Urinary bladder (tissue), 4 donors: ENCODE results near the gene DDX39A. TPM values are rescaled to one million over a fixed set of nuclear protein-coding genes. Genes with fewer than 3 reads are reported as not detected.
A peak's percentile ranks its signal among the peaks of the same experiment; 100 is the strongest.
"Not testable (repeated sequence)": the region's sequence is repeated elsewhere in the genome, so short reads cannot be mapped to it uniquely, and the experiment has no call there.

Source experiments
- DNase-seq: peaks from one replicate; pipeline ENCODE4 v3.0.0-alpha.2; 2015; ENCODE audit errors: extremely low spot score
- H3K27ac ChIP-seq: one replicate; pipeline ENCODE4 v1.5.1; 2013; ENCODE audit warnings: low read depth, mild to moderate bottlenecking, moderate library complexity
- H3K36me3 ChIP-seq: one replicate; pipeline ENCODE4 v1.6.1; 2013; ENCODE audit warnings: mild to moderate bottlenecking, moderate library complexity; ENCODE audit not compliant: insufficient read depth
- H3K4me1 ChIP-seq: one replicate; pipeline ENCODE4 v1.6.1; 2013; ENCODE audit warnings: mild to moderate bottlenecking, moderate library complexity; ENCODE audit not compliant: insufficient read depth
- H3K4me3 ChIP-seq: one replicate; pipeline ENCODE4 v1.5.1; 2013; ENCODE audit warnings: low read depth, low read length
- WGBS: extraction: QIAGEN DNeasy Blood & Tissue Kit; methylation state at CpG from one replicate; pipeline ENCODE4 v1.1.7; 2013; 5-methylcytosine and 5-hydroxymethylcytosine counted together
- polyA plus RNA-seq: library from polyadenylated mRNA; stranded (reverse); fragments of 200-250 nt; gene quantifications from one replicate; pipeline ENCODE4 v1.2.3, GENCODE V29; 2013
- total RNA-seq: library from RNA; depleted of rRNA; stranded (reverse); fragments of >200 nt; gene quantifications from one replicate; pipeline ENCODE4 v1.2.3, GENCODE V29; 2014
- donor health status: healthy with polysubstance abuse.
- donor health status: healthy.

The DDX39A gene
- 24.0 TPM for total RNA-seq
- polyA plus RNA-seq, result 52.2 TPM

DNA sequence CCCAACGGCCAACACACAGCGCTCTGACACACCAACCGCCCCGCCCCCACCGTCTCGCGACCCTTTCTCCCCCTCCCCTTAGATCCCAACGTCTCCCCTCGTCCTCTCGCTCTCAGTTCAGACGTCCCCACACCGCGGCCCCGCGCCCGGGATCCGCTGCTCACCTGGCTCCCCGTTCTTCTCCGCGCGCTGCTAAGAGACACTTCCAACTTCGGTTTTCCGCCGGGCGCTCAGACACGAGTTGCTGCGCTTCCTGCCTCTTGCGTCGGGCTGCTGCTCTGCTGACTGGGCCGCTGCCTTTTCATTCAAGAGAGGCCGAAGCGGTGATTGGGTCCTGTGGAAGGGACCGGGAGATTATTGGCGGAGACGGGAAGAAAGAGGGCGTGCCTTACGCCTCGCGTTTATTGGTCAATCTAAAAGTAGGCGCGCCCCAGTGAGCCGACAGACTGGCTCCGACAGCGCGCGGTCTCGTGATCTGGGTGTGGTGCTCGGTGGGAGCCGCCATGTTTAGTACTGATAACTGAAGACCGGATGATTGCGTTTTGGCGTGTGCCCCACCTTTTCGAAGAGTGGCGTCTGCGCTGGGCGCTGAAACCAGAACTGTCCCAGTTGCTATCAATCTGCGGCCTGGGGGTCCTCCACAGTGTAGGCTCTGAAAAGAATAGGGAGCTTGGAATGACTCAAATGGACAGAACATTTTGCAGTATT lies at the start of gene DDX39A:
Gene DDX39A, minus strand, starts transcription at position 236 of the 708 bp plus-strand sequence. CDS start 6,121 bp downstream, outside the sequence.
- Histone ChIP-seq H3K27ac (peak within 1 kb of the TSS; percentile 84), H3K4me3 (peak within 1 kb of the TSS; percentile 98), H3K36me3 (no peaks in the 10 kb centered on the region), H3K4me1 (no peaks in the 10 kb centered on the region)
- DNase-seq, result peak; percentile 98
- WGBS, result under 1% methylated on average over 57 of the region's 57 CpGs

DNA sequence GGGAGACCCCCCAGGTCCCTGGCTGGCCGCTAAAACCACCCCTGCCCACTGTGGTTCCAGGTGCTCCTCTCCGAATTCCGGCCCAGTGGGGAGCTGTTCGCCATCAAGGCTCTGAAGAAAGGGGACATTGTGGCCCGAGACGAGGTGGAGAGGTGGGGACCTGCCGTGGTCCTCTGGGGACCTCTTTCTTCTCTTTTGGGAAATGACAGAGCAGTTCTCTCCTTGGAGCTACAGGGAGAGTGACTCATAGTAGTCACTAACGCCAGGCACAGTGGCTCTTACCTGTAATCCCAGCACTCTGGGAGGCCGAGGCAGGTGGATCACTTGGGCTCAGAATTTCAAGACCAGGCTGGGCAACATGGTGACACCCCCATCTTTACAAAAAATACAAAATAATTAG lies 48.7 kb upstream of the DDX39A start:
- Histone ChIP-seq H3K27ac (no peak overlapping the region), H3K4me3 (no peak overlapping the region), H3K36me3 (peaks cover 2% of the 10 kb centered on the region), H3K4me1 (no peaks in the 10 kb centered on the region)
- no peak for DNase-seq
- 76% methylated on average over 9 of the region's 9 CpGs for WGBS

DNA sequence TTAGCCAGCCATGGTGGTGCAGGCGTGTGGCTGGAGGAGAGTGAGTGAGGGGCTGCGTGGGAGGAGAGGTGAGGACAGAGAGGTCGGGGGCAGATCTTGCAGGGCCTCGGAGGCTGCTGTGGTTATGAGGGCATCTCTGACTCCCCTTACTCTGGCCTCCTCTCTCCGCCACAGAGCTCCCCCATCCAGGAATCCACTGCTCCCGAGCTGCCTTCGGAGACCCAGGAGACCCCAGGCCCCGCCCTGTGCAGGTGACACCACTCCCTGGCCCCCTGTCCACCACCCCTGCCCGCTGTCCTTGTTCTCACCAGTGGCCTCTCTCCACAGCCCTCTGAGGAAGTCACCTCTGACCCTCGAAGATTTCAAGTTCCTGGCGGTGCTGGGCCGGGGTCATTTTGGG lies 48.2 kb upstream of the DDX39A start:
- 81% methylated on average over 12 of the region's 12 CpGs for WGBS
- H3K36me3 ChIP-seq, result peaks cover 2% of the 10 kb centered on the region
- H3K4me1 ChIP-seq, result no peaks in the 10 kb centered on the region
- DNase-seq, result no peak
- no peak overlapping the region for H3K4me3 ChIP-seq
- H3K27ac ChIP-seq, result no peak overlapping the region

GRCh38 chr19:14463747-14464146 lies 44.6 kb upstream of the DDX39A start:
- H3K27ac ChIP-seq, result no peak overlapping the region
- WGBS, result 96% methylated on average over 21 of the region's 21 CpGs
- peaks cover 2% of the 10 kb centered on the region for H3K36me3 ChIP-seq
- no peak for DNase-seq
- H3K4me3 ChIP-seq, result no peak overlapping the region
- no peaks in the 10 kb centered on the region for H3K4me1 ChIP-seq

DNA sequence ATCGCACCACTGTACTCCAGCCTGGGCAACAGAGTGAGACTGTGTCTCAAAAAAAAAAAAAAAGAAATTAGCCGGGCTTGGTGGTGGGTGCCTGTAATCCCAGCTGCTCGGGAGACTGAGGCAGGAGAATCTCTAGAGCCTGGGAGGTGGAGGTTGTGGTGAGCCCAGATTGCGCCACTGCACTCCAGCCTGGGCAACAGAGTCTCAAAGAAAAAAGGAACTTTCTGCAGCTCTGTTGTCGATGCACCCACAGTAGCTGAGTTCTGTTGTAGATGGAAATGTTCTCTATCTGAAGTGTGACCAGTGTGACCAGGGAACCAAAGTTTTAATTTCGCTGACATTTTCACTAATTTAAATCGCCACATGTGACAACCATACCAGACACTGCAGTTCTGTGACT lies 43.3 kb upstream of the DDX39A start:
- 95% methylated on average over 7 of the region's 7 CpGs for WGBS

DNA sequence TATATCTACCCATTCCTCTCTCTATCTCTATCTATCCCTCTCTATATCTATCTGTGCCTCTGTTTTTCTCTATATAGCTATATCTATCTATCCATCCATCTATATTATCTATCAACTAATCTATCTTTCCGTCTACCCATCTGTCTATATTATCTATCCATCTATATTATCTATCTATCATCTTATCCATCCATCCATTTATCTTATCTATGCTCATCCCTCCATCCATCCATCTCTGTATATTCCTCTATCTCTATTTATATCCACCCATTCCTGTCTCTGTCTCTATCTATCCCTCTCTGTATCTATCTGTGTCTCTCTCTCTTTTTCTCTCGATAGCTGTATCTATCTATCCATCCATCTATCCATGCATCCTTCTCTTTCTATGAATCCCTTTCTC lies 41.8 kb upstream of the DDX39A start:
- Histone ChIP-seq H3K27ac (no peak overlapping the region), H3K4me1 (no peaks in the 10 kb centered on the region), H3K4me3 (no peak overlapping the region), H3K36me3 (peaks cover 1% of the 10 kb centered on the region)
- 73% methylated on average over 2 of the region's 2 CpGs for WGBS
- DNase-seq, result no peak

More for the DNA sequence above, 43.3 kb upstream of the DDX39A start:
- not testable (repeated sequence) for H3K36me3 ChIP-seq, H3K4me3 ChIP-seq, DNase-seq, H3K27ac ChIP-seq, H3K4me1 ChIP-seq

GRCh38 chr19:14459703-14460102 lies 40.6 kb upstream of the DDX39A start:
- no peak for DNase-seq
- H3K4me3 ChIP-seq, result no peak overlapping the region
- H3K4me1 ChIP-seq, result no peaks in the 10 kb centered on the region
- no peak overlapping the region for H3K27ac ChIP-seq
- H3K36me3 ChIP-seq, result peaks cover 1% of the 10 kb centered on the region
- 61% methylated on average over 5 of the region's 5 CpGs for WGBS

DNA sequence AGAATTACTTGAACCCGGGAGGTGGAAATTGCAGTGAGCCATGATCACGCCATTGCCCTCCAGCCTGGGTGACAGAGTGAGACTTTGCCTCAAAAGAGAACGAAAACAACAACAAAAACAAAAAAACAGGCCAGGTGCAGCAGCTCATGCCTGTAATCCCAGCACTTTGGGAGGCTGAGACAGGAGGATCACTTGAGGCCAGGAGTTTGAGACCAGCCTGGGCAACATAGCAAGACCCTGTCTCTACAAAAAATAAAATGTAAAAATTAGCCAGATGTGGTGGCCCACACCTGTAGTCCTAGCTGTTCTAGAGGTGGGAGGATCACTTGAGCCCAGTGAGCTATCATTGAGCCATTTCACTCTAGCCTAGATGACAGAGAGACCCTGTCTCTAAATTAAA lies 33.2 kb upstream of the DDX39A start:
- DNase-seq, H3K4me1 ChIP-seq, H3K4me3 ChIP-seq, H3K36me3 ChIP-seq, H3K27ac ChIP-seq: not testable (repeated sequence)
- 97% methylated on average over 3 of the region's 3 CpGs for WGBS

- H3K4me3 ChIP-seq, result no peak overlapping the region
- WGBS, result 97% methylated on average over 19 of the region's 19 CpGs
- no peaks in the 10 kb centered on the region for H3K4me1 ChIP-seq
- H3K36me3 ChIP-seq, result peaks cover 2% of the 10 kb centered on the region
- no peak overlapping the region for H3K27ac ChIP-seq
- DNase-seq, result no peak
These were observed 31.7 kb upstream of the DDX39A start for GRCh38 chr19:14450876-14451275.

- no peak overlapping the region for H3K27ac ChIP-seq
- no peaks in the 10 kb centered on the region for H3K4me1 ChIP-seq
- peaks cover 2% of the 10 kb centered on the region for H3K36me3 ChIP-seq
- no peak overlapping the region for H3K4me3 ChIP-seq
- WGBS, result 84% methylated on average over 30 of the region's 30 CpGs
- DNase-seq, result no peak
These were observed 31.2 kb upstream of the DDX39A start for GRCh38 chr19:14450168-14450874.

- H3K4me3 ChIP-seq, result no peak overlapping the region
- peaks cover 2% of the 10 kb centered on the region for H3K36me3 ChIP-seq
- WGBS, result 94% methylated on average over 6 of the region's 6 CpGs
- DNase-seq, result no peak
- H3K4me1 ChIP-seq, result no peaks in the 10 kb centered on the region
- no peak overlapping the region for H3K27ac ChIP-seq
These were observed 30.2 kb upstream of the DDX39A start for GRCh38 chr19:14449321-14449720.

GRCh38 chr19:14446336-14447036 lies 27.3 kb upstream of the DDX39A start:
- no peak for DNase-seq
- no peaks in the 10 kb centered on the region for H3K4me1 ChIP-seq
- no peak overlapping the region for H3K27ac ChIP-seq
- peaks cover 2% of the 10 kb centered on the region for H3K36me3 ChIP-seq
- WGBS, result 95% methylated on average over 10 of the region's 10 CpGs
- H3K4me3 ChIP-seq, result no peak overlapping the region

DNA sequence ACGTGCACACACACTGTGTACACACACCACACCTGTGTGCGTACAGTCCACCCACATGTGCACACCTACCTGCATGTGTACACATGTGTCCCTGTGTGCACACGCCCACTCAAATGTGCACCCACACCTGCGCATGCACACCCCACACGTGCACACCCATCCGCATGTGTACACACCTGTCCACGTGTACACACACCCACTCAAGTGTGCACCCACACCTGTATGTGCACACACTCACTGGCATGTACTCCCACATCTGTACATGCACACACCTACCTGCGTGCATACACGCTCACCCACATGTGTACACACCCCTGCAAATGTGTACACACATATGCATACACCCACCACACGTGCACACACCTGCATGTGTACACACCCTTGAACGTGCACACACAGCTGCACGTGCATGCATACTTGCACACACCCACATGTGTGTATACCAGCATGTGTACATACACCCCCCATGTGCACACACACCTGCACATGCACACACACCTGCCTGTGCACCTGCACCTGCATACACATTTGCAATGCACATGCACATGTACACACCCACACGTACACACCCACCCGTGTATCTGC lies 24.6 kb upstream of the DDX39A start:
- no peaks in the 10 kb centered on the region for H3K36me3 ChIP-seq
- no peak for DNase-seq
- no peak overlapping the region for H3K27ac ChIP-seq
- H3K4me3 ChIP-seq, result no peak overlapping the region
- H3K4me1 ChIP-seq, result no peaks in the 10 kb centered on the region
- 95% methylated on average over 14 of the region's 14 CpGs for WGBS
